Activated CD4-positive, CD25-positive, alpha-beta regulatory T cell (primary cell): Measurements from ENCODE around the gene LRIG1.

Experiments
- DNase-seq, 4 experiments: peaks; one replicate each; lab custom pipeline; 2025; lab: John Stamatoyannopoulos, UW

LRIG1 gene, protein sequence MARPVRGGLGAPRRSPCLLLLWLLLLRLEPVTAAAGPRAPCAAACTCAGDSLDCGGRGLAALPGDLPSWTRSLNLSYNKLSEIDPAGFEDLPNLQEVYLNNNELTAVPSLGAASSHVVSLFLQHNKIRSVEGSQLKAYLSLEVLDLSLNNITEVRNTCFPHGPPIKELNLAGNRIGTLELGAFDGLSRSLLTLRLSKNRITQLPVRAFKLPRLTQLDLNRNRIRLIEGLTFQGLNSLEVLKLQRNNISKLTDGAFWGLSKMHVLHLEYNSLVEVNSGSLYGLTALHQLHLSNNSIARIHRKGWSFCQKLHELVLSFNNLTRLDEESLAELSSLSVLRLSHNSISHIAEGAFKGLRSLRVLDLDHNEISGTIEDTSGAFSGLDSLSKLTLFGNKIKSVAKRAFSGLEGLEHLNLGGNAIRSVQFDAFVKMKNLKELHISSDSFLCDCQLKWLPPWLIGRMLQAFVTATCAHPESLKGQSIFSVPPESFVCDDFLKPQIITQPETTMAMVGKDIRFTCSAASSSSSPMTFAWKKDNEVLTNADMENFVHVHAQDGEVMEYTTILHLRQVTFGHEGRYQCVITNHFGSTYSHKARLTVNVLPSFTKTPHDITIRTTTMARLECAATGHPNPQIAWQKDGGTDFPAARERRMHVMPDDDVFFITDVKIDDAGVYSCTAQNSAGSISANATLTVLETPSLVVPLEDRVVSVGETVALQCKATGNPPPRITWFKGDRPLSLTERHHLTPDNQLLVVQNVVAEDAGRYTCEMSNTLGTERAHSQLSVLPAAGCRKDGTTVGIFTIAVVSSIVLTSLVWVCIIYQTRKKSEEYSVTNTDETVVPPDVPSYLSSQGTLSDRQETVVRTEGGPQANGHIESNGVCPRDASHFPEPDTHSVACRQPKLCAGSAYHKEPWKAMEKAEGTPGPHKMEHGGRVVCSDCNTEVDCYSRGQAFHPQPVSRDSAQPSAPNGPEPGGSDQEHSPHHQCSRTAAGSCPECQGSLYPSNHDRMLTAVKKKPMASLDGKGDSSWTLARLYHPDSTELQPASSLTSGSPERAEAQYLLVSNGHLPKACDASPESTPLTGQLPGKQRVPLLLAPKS

GRCh38 chr3:66500576-66501482 lies at the start of gene LRIG1:
LRIG1 (minus strand) TSS chr3:66501022; CDS start chr3:66500407, 615 bp downstream.
- DNase-seq: peak; percentile 97 to 99 (median 97)

GRCh38 chr3:66544619-66545429 lies 44.0 kb upstream of the LRIG1 start:
- no peak for DNase-seq

DNA sequence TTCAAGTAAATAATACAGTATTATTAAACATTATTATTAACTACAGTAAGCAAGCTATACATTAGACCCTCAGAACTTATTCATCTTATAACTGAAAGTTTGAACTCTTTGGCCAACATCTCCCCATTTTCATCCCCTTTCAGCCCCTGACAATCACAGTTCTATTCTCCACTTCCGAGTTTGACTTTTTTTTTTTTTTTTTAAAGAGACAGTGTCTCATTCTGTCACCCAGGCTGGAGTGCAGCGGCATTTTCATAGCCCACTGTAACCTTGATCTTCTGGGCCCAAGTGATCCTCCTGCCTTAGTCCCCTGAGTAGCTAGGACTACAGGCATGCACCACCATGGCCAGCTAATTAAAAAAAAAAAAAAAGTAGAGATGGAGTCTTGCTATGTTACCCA lies 41.3 kb upstream of the LRIG1 start:
- no peak for DNase-seq

GRCh38 chr3:66539466-66539989 lies 38.7 kb upstream of the LRIG1 start:
- DNase-seq: no peak

GRCh38 chr3:66538390-66538789 lies 37.6 kb upstream of the LRIG1 start:
- no peak for DNase-seq

DNA sequence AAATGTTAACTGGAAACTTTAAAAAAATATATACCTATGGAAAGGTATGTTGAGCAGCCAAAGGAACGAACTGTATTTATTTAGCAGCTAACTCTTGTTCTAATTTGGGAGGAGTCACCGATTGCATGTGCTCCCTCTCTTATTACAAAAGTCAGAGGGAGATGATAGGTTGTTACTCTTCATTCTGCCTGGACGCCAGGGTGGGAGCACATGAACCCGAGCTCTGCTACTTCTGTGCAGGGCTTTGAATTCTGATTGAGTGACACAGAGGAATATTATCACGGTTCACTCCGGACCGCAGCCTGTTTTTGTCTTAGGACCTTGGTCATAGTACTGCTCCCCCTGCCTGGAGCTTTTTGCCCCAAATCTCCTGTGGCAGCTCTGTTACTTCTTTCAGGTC lies 36.9 kb upstream of the LRIG1 start:
- no peak for DNase-seq

DNA sequence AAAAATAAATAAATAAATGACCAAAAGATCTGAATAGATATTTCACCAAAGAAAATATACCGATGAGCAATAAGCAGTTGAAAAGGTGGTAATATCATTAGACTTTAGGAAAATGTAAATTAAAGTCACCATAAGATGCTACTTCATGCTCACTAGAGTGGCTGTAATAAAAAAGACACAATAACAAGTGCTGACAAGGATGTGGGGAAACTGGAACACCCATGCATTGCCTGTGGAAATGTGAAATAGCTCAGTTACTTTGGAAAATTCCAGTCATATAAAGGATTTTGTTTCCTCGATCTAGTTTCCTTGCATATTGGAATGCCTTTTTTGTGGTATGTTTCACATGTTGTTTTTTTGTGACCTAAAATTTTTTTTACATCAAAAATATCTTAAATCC lies 36.0 kb upstream of the LRIG1 start:
- no peak for DNase-seq

DNA sequence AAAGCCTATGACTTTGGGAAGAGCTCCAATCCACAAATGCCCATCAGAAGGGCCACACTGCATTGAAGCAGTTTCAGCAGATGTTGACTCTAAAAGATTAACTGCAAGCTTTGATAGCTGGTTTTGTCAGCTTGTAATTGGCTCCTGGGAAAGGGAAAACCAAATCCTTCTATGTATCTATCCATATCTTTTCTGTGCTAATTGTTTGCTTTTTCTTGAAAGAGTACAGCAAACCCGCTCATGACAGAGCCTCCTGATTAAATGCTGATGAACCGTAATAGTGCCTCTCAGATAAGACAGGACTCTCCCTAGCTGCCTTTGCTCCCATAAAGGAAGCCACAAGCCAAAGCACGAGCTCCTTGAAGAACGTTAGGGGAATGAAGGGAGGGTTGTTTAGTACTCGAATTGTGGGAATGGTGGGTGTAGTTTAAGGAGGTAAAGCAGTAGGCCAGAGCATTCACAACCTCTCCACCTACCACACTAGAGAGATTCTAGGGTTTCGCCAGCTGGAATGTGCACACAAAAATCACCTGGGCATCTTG lies 33.6 kb upstream of the LRIG1 start:
- no peak for DNase-seq

DNA sequence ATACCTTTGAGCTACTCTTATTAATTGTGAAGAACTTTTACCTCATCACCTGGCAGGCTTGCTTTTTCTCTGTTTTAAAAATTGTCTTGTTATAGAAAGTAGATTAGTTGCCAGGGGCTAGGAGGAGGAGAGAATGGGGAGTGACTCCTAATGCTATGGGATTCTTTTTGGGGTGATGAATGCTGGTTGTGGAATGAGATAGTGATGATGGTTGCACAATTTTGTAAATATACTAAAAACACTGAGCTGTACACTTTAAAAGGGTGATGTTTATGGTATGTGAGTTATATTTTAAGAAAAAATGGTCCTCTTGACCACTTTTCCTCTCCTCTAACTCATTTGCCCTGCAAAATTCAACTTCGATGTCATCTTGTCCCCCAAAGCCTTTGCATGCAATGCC lies 31.8 kb upstream of the LRIG1 start:
- no peak for DNase-seq

DNA sequence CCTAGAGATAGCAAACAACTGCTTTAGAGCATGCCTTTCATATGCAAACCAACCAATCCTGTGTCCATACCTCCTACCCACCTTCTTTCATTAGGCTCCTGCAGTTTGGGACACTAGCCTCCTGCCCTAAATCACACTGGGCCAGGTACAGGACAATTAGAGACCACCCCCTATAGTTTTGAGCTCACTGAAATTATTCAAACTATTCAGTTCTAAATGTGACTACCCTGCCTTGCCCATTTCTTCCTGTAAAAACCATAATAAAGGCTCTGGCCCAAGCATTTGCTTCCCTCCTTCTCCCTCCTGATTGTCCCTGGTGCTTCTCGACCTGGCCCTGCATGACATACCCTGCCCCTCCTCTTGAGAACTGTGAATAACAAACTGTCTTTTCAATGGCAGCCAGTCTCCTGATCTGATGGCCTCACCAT lies 31.4 kb upstream of the LRIG1 start:
- DNase-seq: no peak

DNA sequence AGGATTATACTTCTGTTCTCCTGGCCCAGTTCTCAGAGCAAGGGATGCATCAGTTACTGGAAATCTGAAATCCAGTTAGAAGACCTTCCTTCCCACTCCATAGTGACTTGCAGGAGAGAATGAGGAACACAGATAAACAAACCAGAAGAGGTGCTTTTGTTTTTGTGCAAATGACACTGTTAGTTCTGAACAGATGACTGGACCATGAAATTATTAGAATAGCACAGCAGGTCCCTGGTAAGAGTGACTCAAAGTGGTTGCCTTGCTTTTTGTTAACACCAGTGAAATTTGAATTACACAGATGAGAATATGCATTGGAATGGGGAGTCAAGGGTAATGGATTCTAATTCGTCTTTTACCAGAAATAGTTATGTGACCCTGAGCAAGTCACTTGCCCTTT lies 30.4 kb upstream of the LRIG1 start:
- no peak for DNase-seq

GRCh38 chr3:66527246-66527645 lies 26.4 kb upstream of the LRIG1 start:
- DNase-seq: no peak

DNA sequence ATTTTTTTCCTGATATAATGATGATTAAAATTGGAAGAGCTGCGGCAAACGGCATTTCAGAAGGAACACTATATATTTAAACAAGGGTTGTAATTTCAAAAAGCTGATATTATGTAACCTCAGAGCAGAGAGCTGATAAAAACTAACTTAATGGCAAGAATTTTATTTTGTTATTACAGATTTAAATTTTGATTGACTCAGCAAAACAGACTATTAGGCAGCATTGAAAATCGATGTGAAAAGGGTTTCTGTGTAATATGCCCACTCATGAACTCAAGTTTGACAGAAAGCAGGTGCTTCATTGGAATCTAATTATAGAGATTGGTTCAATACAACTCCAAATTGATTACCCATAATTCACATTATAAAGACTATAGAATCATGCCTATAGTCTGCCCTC lies 24.9 kb upstream of the LRIG1 start:
- no peak for DNase-seq

GRCh38 chr3:66520724-66521123 lies 19.9 kb upstream of the LRIG1 start:
- DNase-seq: no peak

DNA sequence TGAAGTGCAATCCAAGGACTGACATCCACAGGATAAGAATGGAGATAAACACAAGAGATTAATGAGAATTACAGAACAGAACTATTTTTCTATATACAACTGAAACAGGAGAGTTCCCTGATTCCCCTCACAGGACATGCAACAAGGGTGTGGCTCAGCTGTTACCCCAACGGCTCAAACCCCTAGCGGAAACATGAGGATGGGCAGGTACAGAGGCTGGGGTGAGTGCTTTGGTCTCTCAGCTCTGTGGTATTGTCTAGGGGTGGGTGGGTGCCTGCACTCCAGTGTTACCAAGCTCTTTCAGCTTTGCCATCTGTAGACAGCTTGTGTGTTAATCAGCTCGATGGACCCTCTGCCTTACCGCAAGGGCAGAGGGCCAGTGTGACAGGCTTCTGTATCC lies 17.8 kb upstream of the LRIG1 start:
- DNase-seq: no peak

- DNase-seq: no peak
Observed at GRCh38 chr3:66518126-66518525, 17.3 kb upstream of the LRIG1 start.

GRCh38 chr3:66517241-66517640 lies 16.4 kb upstream of the LRIG1 start:
- no peak for DNase-seq

- DNase-seq: no peak
Observed at GRCh38 chr3:66508461-66508860, 7.6 kb upstream of the LRIG1 start.

DNA sequence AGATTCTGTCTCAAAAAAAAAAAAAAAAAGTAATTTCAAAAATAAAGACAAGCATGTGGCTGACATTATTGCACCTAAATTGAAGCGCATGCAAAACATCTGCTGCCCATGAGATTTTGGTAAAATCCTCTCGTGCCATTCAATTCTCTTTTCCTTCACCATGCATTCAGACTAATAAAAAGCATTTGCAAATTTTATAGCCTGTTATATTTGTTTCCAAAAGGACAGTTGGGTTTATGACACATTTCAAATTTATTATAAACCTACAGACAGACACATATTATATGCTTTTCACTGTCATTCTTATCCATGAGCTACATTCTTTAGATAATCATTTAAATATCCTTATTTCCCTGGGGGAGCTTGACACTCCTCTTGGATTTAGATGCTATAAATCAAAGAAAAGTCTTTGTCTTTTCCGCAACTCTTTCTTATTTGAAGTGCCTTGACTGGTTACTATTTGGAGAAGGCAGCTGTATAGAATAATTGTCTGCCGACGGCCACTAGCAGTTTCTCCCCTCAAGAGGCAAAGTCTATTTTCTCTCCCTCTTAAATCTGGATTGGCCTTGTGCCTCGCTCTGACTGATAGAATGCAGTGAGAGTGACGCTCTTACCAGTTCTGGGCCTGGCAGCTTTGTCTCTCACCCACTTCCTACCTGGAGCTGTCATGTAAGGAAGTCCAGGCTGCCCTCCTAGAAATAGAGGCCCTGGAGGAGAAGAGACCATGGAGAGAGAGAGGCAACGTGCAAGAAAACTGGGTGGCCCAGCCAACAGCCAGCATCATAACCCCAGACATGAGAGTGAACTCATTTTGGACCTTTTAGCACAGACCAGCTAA lies 6.8 kb upstream of the LRIG1 start:
- DNase-seq: no peak
